HG02798 (cell line): Measurements from ENCODE around the gene TRRAP.
"Not testable (repeated sequence)": the region's sequence is repeated elsewhere in the genome, so short reads cannot be mapped to it uniquely, and the experiment has no call there.

Experiments used
- ATAC-seq: cut with Tn5 transposase; IDR thresholded peaks from one replicate; pipeline ENCODE4 v1.9.1; 2021; ENCODE audit warnings: mild to moderate bottlenecking; ENCODE audit not compliant: unreplicated experiment, poor library complexity

The TRRAP gene

DNA sequence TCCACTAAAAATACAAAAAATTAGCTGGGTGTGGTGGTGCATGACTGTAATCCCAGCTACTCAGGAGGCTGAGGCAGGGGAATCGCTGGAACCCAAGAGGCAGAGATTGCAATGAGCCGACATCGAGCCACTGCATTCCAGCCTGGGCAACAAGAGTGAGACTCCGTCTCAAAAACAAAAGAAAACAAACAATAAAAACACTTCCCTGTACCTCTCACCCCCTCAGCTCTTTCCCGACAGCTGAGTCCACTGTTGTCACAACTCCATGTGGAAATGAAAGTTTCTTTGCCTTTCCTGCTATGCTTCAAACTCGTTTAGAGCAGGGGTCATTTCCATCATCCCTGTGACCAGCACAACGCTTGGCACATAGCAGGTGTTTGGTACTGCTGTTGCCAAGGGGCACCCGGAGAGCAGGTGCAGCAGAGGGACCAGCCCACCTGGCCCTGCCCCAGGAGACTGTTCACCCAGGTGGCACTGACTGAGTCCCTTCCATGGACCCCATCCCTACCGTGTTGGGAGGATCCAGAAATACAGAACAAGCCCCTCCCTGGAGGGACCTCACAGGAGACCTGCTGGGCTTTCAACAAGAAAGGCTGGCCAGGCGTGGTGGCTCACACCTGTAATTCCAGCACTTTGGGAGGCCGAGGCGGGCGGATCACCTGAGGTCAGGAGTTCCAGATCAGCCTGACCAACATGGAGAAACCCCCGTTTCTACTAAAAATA is 13.4 kb upstream of the TRRAP start:
- ATAC-seq, result no peak

DNA sequence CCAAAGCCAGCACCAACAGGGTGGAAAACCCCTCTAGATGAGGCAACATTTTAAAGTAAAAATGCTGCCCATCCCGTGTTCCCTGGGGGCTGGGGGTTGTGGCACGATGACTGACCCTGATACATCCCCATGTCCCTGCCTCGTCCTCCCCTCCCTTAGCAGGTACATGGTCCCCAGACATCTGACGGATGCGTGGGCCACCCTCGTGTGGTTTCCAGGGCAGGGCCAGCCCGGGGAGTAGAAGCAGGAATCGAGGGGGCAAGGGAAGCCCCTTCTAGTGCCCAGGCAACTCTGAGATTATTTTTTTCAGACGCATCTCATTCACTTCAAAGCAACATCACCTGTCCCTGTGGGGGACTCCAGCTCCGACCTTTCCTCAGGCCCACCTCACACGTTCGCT is 12.0 kb upstream of the TRRAP start:
- no peak for ATAC-seq

DNA sequence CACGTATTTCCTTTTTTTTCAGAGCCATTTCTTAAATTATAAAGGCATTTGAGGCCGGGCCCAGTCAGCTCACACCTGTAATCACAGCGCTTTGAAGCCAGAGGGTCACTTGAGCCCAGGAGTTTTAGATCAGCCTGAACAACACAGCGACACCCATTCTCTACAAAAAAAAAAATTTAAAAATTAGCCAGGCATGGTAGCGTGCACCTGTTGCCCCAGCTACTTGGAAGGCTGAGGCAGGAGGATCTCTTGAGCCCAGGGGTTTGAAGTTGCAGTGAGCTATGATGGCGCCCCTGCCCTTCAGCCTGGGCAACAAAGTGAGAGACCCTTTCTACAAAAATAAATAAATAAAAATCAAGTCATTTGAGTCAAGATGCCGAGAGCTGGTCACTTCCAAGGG is 11.6 kb upstream of the TRRAP start:
- no peak for ATAC-seq

DNA sequence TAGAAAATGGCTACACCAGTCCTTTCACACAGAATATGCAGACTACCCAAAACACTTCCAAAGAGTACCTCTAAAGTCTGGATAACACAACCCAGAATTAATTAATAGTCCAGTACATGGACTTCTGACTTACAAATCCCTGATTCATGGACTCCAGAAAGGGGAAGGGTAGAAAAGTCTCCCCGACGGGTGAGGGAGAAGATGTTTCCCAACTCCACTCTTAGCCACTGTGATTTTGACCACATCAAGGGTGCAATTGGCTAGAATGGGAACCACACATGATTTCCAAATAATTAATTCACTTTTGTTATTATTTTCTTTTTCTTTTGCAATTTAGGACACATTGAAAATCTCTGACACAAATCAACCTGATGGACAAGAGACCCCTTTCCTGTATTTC is 9.9 kb upstream of the TRRAP start:
- no peak for ATAC-seq

DNA sequence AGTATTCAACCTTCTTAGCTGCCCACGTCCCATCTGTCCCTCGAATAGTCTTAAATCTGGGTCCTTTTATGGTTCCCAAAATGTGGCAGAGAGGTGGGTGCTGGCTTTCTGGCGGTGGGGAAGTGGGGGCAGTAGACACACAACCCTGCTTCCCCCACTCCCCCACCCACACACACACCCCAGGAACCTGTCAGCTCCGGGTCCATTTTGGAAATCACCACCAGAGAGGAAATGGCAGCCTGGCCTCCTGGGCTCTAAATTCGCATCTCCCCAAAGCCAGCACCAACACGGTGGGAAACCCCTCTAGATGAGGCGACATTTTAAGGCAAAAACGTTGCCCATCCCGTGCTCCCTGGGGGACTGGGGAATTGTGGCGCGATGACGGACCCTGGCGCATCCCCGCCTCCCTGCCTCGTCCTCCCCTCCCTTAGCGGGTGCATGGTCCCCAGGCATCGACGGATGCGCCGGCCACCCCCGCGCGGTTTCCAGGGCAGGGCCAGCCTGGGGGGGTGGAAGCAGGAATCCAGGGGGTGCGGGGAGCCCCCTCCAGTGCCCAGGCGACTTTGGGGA is 9.2 kb upstream of the TRRAP start:
- ATAC-seq, result no peak

DNA sequence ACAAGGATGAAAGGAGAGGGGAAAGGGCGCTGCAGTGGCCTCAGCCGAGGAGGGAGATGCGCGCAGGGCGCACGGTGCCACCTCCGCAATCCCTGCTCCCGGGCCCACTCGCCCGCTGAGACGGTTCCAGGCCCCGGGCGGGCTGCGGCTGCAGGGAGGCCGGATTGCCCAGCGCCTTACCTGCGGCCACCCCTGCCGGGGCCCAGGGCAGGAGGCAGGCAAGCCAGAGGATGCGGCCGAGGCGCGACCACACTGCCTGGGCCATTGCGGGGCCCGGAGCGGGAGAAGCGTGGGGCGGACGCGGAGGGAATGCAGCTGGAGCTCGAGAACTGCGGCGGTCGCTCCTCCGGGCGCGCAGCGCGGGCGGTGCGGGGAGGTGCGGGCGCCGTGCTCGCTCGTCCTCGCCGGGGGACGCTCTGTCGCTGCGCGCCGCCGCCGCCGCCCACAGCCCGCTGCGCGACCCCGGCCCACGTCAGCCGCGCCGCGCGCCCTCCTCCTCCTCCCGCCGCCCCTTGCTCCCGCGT is 8.7 kb upstream of the TRRAP start, which contains the start of gene TMEM130:
TMEM130 (minus strand) TSS at position 418 of the 524 bp plus-strand sequence; CDS start at position 265, 153 bp downstream.
- ATAC-seq, result peak; percentile 20

DNA sequence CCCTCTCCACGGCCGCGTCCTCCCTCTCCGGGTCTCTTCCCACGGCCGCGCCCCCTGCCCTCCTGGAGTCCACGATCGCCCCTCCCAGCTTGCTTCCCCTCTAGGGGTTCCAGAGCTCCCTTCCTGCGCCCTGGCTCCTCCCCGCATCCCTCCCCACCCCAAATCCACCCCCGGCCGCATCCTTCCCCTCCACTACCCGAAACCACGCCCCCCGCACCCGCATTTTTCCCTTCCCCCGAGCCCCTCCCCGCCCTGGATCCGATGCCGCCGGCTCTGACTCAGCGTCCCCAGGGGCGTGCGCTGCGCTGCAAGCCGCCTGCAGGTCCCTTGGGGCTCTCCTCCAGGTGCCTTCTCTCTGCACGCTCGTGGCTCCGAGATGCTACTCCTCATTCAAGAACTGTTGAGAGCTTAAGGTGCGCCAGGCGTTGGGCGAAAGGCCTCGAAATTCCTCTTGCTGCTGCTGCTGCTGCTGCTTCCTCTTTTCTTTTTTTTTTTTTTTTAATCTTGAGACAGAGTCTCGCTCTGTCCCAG is 8.1 kb upstream of the TRRAP start:
- peak; percentile 60 for ATAC-seq

DNA sequence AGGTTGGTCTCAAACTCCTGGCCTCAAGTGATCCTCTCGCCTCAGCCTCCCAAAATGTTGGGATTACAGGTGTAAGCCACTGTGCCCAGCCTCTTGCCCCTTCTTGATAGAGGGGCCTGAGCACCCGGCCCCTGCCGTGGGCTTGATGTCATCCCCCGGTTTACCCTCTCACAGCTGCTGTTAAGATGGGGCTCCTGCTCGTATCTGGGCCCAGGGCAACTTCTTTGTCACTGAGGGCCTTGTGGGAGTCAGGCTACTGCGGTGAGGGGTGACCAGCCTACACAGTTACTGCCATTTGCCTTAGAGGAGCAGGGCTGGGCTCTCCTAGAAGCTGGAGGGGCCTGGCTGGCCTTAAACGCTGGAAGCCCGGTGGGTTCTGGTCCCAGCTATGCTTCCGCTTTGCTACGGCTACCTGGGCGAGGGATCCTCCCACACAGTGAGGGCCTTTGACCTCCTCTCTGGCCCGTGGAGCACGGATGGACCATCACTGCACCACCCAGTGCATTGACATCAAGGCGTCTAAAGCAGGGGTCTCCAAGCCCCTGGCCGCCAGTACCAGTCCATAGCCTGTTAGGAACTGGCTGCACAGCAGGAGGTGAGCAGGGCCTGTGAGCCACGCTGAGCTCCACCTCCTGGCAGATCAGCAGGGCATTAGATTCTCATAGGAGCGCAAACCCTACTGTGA is 7.4 kb upstream of the TRRAP start:
- ATAC-seq, result no peak

DNA sequence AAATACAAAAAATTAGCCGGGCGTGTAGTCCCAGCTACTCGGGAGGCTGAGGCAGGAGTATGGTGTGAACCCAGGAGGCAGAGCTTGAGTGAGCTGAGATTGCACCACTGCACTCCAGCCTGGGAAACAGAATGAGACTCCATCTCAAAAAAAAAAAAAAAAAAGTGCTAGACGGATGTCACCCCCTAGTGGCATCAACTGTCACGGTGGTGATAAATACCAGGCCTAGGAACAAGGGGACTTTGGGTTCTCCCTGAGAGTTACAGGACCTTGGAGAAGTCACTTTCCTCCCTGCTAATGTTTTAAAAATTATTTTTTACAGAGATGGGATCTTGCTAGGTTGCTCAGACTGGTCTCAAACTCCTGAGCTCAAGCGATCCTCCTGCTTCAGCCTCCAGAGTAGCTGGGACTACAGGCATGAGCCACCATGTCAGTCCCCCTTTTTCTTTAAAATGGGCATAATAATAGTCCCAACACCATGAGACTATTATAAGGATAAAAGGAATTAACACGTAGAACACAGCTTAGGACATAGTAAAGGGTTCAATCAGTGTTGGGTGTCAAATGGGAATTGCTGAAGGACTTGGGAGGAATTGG is 5.9 kb upstream of the TRRAP start:
- no peak for ATAC-seq

DNA sequence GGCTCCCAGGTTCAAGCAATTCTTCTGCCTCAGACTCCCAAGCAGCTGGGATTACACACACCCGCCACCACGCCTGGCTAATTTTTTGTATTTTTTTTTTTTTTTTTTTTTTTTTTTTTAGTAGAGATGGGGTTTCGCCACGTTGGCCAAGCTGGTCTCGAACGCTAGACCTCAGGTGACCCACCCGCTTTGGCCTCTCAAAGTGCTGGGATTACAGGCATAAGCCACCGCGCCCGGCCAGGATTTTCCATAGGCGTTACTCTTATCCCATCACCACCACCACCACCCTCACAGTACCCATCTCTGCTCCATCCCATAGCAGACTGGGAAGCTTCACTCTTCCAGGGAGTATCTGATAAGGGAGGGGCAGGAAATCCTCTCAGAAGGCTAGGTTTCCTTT is 4.7 kb upstream of the TRRAP start:
- ATAC-seq, result not testable (repeated sequence)

DNA sequence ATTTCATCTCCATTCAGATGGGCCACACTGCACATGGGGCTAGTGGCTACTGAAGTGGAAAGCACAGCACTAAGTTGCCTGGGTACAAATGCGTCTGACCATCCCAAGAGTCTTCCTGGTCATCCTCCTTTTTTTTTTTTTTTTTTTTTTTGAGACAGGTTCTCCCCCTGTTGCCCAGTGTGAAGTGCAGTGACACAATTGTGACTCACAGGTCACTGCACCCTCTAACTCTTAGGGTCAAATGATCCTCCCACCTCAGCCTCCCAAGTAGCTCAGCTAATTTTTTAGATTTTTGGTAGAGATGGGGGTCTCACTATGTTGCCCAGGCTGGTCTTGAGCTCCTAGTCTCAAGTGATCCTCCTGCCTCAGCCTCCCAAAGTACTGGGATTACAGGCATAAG is 3.4 kb upstream of the TRRAP start:
- ATAC-seq, result no peak

DNA sequence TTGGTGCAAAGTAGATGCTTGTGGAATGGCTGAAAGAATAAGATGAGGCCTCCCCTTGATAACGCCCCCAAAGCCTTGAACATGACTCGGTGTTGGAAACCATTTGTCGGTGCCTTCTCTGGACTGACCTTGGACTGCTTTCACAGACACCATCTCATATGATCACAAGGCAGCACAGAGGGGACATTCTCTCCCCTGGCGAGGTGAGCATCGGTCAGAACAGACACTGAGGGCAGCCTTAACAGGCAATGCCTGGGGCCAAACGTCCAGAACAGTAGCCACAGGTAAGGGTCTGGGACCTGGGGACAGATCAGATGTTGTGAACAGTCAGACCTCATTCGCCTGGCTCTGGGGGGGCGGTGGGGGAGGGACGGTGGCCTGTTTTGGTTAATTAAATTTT is 2.8 kb upstream of the TRRAP start:
- ATAC-seq, result no peak

DNA sequence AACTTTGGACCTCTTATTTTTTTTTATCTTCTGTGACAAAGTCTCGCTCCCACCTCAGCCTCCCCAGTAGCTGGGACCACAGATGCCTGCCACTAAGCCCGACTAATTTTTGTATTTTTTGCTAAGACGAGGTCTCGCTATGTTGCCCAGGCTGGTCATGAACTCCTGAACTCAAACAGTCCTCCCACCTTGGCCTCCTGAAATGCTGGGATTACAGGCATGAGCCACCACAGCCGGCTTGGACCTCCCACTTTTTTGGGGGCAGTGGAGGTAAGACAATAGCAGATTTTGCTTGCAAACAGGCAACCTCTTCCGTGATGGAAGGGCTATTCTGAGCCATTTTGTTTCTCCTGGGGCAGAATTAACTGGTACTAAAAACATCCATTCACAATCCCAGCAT is 1.2 kb upstream of the TRRAP start:
- no peak for ATAC-seq

DNA sequence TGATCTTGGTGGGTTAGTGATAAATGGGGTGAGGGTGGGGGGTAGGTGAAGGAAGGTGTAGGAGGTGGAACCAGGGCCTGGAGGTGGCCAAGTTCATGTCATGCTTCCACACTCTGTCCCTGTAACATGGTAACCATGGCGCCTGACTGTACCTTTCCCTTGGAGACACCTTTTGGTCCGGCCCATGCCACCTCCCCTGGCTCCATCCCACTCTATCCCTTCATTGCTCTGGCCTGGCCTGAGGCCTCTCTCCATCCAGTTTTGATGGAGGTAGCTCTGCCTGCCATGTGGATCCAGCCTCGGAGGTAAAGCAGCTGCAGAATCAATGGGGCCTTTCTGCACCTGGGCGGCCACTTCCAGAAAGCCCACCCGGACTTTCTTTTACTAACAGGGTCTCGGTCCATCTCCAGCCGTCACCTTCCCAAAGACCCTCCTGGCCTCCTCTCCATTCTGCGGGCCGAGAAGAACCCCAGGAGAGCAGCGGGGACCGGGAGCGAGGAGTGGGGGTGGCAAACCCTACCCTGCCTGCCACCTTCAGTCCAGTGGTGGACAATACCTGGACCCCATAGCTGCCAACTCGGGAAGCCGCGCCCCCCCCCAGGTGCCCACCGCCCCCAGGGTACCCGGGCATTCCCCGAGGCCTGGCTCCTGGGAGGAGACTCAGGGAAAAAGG is 504 bp upstream of the TRRAP start:
- no peak for ATAC-seq

DNA sequence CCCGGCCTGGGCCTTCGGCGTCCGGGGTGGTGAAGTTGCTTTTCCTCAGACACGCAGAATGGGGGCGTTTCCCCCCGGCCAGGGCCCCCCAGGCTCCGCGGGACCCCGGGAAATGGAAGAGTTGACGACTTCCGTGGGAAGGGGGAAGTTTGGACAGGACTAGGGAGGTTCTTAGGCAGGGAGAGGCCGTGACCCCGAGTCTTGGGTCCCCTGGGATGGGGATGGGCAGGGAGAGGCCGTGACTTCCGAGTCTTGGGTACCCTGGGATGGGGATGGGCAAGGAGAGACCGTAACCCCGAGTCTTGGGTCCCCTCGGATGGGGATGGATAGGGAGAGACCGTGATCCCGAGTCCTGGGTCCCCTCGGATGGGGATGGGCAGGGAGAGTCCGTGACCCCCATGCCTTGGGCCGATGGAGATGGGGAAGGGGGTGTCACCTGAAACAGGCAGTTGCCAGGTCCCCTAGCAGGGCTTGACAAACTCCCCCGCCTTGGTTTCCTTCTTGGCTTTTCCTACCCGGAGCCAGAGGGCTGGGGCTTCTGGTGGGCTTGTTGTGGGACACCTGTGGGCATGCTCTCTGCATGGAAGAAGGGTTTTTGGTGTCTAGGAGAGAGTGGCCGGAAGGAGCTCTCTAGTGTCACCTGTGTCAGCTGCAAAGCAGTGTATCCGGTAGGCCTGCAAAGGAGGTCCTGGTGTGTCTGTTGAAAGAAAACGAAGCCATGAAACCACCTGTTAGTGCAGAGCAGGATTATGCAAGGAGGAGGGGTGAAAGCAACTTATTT is 1.1 kb downstream of the TRRAP start:
- peak; percentile 75 for ATAC-seq

DNA sequence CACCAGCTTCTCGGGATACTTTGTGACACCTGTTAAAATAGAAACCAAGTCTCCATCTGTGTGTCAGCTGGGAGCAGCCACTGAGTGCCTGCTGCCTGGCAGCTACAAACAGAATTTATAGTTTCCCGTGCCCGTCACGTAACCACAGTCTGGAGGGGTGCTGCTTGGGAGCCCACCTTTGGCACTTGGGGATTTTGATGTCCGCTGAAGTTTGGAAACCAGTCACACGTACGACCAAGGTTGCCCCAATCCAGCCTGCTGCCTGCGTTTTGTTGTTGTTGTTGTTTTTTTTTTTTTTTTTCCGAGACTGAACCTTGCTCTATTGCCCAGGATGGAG is 1.6 kb downstream of the TRRAP start:
- no peak for ATAC-seq

DNA sequence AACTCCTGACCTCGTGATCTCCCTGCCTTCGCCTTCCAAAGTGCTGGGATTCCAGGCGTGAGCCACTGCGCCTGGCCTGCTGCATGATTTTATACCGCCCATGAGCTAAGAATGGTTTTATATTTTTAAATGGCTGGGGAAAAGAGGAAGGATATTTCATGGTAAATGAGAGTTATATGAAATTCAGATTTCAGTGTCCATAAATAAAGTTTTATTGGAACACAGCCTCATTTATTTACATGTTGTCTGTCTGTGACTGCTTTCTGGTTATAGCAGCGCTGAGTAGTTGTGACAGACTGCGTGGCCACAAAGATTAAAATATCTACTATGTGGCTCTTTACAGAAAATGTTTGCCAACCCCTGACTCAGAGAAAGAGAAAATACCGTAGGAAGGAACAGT is 2.2 kb downstream of the TRRAP start:
- no peak for ATAC-seq

DNA sequence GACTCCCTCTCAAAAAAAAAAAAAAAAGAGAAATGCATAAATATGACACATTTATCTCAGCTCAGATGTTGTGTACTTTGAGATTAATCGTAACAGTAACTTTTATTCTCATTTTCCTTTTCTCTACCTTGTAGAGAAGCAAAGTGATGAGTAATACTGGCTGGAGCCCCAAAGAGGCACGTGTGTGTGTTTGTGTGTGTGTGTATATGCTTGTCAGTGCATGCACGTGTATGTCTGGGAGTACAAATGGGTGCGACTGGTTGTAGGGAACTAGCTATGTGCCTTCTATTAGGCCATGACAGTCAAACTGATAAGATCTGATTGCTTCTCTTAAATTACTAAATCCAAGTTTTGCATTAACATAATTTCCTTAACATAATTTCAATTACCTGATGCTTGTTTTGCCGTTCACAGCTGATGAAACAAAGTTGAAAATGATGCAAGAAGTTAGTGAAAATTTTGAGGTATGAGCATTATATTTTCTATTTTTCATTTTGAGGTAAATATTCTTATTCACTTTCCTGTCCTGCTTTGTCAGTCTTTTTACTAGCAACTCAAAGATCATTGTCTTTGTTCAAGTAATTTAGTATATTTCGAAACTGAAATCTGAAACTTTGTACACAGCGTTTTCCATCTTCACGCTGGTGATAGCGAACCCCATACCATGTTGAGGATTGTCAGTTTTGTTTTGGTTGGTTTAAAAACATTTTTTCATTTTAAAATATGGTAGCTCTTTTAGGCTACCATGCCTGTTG is 3.4 kb downstream of the TRRAP start:
- ATAC-seq, result no peak

DNA sequence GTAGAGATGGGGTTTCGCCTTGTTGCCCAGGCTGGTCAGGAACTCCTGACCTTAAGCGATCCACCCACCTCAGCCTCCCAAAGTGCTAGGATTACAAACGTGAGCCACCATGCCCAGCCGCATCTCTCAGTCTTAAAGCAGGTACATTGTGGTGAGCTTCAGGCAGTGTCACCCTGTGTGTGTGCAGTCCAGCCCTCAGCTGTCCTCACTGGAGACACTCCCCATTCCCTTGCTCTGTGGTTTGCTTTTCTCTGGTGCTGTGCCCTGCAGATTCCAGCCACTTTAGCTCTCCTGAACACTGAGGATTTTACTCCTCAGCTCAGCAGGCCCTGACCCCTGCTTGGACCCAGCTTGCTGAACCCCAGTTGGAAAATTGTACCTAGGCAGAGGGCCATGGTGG is 6.1 kb downstream of the TRRAP start:
- no peak for ATAC-seq
